ENCODE measurements around the gene CCDC97. TPM values are rescaled to one million over a fixed set of nuclear protein-coding genes. Genes with fewer than 3 reads are reported as not detected.

Gene CCDC97
- total RNA-seq, 1 donor from 2014 or later = 14.3 TPM

DNA sequence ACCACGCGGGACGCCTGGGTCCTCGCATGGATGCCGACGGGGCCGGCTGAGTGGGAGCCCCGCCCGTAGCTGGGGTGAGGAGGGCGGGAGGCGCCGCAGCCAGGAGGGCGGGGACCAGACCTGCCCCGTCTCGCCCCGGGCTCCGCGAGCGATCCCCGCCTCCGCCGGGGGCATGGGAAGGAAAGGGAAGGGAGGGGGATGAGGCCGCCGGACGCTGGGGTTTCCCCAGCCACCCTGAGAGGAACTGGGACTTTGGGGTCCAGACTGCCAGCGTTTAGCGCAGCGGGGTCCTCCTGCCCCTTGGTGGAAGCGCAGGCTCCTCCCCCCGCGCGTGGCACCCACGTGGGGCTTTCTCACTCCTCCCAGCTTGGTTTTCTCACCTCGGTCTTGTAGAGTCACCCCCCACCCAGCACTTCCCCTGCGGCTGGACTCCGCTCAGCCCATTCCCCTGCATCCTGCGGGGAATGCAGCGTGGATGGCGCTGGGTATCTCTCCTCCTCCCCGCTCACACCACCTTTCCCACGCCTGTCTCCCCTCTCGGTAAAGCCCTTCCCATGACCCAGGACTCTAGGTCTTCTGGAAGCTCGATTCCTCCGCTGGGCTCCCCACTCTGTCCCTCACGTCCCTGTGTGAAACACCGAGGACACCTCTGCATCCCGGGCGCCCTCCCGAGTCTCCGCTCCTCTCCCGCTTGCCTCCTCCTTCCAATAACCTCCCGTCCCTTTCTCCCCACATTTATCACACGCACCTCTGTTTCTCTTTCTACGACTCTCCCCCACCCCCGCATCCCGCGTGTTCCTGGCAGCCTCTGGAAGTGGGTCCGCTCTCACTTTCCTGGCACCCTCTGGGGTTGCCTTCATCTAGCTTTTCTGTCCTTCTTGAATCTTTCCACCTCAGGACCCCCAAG, 41.6 kb downstream of the CCDC97 start:
- DNase-seq = peak; percentile 84
- intact Hi-C loops (cut with DNase I) = loop anchor here (5.0 kb wide), 1 partner anchor 39 kb away; the partner anchor contains the start of gene CCDC97
- peak; percentile 64 for ATAC-seq (ENCODE audit: poor library complexity)

DNA sequence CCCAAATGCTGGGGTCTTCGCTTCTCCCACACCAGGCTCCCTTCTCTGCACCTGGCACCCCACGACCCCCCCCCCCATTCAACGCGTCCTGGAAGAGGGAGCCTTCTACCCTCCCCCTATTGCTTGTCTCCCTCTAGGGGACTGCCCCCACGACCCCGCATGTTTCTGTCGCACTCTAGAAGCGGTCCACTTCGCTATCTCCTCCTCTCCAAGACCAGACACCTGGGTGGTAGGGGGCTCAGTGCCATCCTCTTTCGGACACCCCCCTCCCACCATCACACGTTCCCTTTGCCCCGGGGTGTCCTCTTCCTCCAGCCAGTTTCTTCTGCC, 42.3 kb downstream of the CCDC97 start:
- intact Hi-C loops (cut with DNase I) = loop anchor here (5.0 kb wide), 1 partner anchor 40 kb away; the partner anchor contains the start of gene CCDC97
- ATAC-seq (ENCODE audit: poor library complexity) = no peak
- no peak for DNase-seq

- intact Hi-C loops (cut with DNase I) = loop anchor here (5.0 kb wide), 1 partner anchor 41 kb away; the partner anchor contains the start of gene CCDC97
- DNase-seq (peak; percentile 85), ATAC-seq (ENCODE audit: poor library complexity) (peak; percentile 37)
Observed at GRCh38 chr19:41352609-41353465, 42.9 kb downstream of the CCDC97 start.

DNA sequence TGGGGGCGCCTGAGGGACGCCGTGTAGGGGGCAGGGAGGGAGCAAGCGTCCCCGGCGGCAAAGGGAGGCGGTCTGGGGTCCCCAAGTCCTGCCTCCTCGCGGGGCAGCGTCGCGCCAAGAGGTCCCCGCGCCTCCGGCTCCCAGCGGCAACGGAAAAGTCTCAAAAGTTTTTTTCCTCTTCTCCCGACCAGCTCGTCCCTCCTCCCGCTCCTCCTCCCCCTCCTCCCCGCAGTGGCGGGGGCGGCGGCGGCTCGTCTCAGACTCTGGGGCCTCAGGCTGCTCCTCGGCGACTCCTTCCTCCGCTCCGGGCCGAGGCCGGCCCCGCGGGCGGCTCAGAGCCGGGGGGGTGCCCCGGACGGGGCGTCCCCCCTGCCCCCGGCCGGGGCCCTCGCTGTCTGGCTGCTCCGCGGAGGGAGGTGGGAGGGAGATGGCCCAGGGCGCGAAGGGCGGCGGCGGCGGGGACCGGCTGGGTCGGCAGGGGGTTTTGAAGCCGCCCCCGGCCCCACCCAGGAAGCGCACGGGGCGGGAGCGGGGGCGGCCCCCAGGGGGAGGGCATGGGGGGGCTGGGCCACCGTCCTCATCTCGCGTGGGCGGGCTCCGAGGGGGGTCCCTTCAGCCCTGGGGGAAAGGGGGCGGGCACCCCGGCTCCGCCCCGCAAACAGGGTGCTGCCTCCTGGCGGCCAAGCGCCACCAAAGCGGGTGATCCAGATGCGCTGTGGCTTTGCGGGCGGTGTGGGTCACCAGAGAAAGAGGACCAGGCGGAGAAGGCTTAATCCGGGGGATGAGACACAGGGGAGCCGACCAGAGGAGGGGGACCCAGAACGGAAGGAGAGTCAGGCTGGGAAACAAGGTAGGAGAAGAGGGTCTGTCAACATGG, 43.7 kb downstream of the CCDC97 start, which contains the start of gene TGFB1:
TGFB1 (minus strand) TSS at position 457 of the 877 bp plus-strand sequence. CDS start 878 bp downstream, outside the sequence.
- DNase-seq = peak; percentile 94
- intact Hi-C loops (cut with DNase I) = loop anchor here (5.0 kb wide), 1 partner anchor 41 kb away; the partner anchor contains the start of gene CCDC97
- ATAC-seq (ENCODE audit: poor library complexity) = peak; percentile 77

DNA sequence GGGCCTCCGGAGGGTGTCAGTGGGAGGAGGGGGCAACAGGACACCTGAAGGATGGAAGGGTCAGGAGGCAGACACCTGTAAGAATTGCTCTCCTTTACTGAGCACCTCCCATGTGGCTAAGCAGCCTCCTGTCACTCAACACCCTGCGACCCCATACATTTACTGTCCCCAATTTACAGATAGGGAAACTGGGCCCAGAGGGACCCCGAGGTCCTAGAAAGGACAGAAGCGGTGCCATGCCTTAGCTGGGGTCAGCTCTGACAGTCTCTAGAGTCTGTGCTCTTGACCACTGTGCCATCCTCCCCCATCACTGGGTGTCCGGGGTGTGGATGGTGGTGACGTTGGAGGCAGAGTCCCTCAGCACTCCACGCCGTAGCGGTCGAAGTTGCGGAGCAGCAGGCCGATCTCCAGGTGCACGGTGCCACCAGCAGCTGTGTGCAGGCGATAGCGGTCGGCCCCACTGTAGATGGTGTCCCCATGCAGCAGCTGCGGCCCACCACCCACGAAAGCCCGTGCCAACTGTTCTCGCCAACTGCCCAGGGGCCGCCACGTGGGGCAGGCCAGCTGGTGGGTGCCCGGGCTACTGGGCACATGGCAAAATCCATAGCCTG, 44.5 kb downstream of the CCDC97 start:
- ATAC-seq (ENCODE audit: poor library complexity) (no peak), DNase-seq (peak; percentile 55)
- intact Hi-C loops (cut with DNase I) = loop anchor here (5.0 kb wide), 1 partner anchor 42 kb away; the partner anchor contains the start of gene CCDC97

GRCh38 chr19:41355035-41355434, 45.1 kb downstream of the CCDC97 start:
- ATAC-seq (ENCODE audit: poor library complexity) (no peak), DNase-seq (no peak)
- intact Hi-C loops (cut with DNase I) = loop anchor here (5.0 kb wide), 1 partner anchor 33 kb away; no protein-coding TSS in a partner anchor

GRCh38 chr19:41355802-41356201, 45.8 kb downstream of the CCDC97 start:
- intact Hi-C loops (cut with DNase I) = loop anchor here (5.0 kb wide), 1 partner anchor 34 kb away; no protein-coding TSS in a partner anchor
- DNase-seq (no peak), ATAC-seq (ENCODE audit: poor library complexity) (no peak)

- ATAC-seq (ENCODE audit: poor library complexity) = no peak
- DNase-seq = no peak
Observed at GRCh38 chr19:41356984-41357739, 47.2 kb downstream of the CCDC97 start.

GRCh38 chr19:41357746-41358145, 47.8 kb downstream of the CCDC97 start:
- intact Hi-C loops (cut with DNase I) = loop anchor here (5.0 kb wide), 1 partner anchor 35 kb away; no protein-coding TSS in a partner anchor
- ATAC-seq (ENCODE audit: poor library complexity) (no peak), DNase-seq (no peak)

More at GRCh38 chr19:41356984-41357739, 47.2 kb downstream of the CCDC97 start:
- intact Hi-C loops (cut with DNase I) = loop anchor here (5.0 kb wide), 1 partner anchor 35 kb away; no protein-coding TSS in a partner anchor

GRCh38 chr19:41359741-41360140, 49.8 kb downstream of the CCDC97 start:
- ATAC-seq (ENCODE audit: poor library complexity) (no peak), DNase-seq (no peak)
- intact Hi-C loops (cut with DNase I) = loop anchor here (5.0 kb wide), 1 partner anchor 37 kb away; no protein-coding TSS in a partner anchor

GRCh38 chr19:41362143-41362847, 52.3 kb downstream of the CCDC97 start:
- intact Hi-C loops (cut with DNase I) = no loop called here
- ATAC-seq (ENCODE audit: poor library complexity) (no peak), DNase-seq (no peak)

GRCh38 chr19:41363371-41363752, 53.4 kb downstream of the CCDC97 start:
- ATAC-seq (ENCODE audit: poor library complexity) (no peak), DNase-seq (no peak)
- intact Hi-C loops (cut with DNase I) = no loop called here

DNA sequence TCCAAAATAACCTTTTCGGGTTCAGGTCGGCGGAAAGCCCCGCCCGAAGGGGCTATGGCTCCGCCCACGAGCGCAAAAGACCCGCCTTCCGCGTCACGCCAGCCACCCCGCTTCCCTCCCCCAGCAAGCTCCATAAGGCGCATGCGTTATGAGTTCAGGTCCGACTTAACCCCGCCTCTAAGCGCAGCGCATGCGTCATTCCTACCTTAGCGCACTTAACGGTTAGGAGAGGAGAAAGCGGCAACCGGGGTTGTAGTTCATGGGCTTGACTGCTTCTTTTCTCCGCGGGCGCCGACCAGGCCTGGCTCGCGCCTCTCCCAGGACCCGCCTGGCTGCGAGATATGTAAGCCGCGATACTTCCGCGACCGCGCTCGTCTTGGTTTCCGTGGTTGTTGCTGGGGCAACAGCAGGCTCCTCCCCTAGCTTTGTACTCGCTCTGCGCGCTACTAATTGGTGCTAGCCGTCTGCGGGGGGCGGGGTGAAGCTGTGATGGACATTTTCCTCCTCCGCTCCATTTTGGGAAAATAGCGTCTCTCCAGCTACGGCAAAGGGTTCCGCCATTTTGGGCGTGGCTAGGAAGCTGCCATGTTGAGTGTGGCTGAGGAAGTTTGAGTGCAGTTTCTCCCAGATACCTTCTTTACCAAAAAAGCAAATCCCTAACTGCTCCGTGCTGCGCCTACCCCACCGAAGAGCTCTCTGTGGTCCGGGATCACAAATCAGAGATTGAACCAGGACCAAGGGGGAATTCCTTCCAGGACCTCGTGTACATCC, 54.0 kb downstream of the CCDC97 start, which contains the start of gene B9D2:
B9D2 (minus strand) TSS at position 397 of the 771 bp plus-strand sequence. CDS start 630 bp downstream, outside the sequence.
- peak; percentile 97 for ATAC-seq (ENCODE audit: poor library complexity)
- intact Hi-C loops (cut with DNase I) = no loop called here
- peak; percentile 99 for DNase-seq

- ATAC-seq (ENCODE audit: poor library complexity) = peak; percentile 2
- intact Hi-C loops (cut with DNase I) = no loop called here
- DNase-seq = no peak
Observed at GRCh38 chr19:41364524-41365391, 54.8 kb downstream of the CCDC97 start.

Data from Right ventricle myocardium superior (tissue), 1 donor.